Measurements from ENCODE around the gene SLFNL1. TPM values are rescaled to one million over a fixed set of nuclear protein-coding genes. Genes with fewer than 3 reads are reported as not detected.

SLFNL1 gene
- total RNA-seq, 1 donor from 2014 or later: 0.30 TPM

- DNase-seq: no peak
Observed at GRCh38 chr1:41020109-41020576, 1.4 kb downstream of the SLFNL1 start.

GRCh38 chr1:41019353-41019745 lies 2.2 kb downstream of the SLFNL1 start:
- no peak for DNase-seq

- no peak for DNase-seq
Observed at GRCh38 chr1:41018018-41018410, 3.5 kb downstream of the SLFNL1 start.

GRCh38 chr1:41017141-41018017 lies 4.1 kb downstream of the SLFNL1 start:
- DNase-seq: no peak

GRCh38 chr1:41015897-41016470 lies 5.5 kb downstream of the SLFNL1 start:
- no peak for DNase-seq

GRCh38 chr1:41015281-41015896 lies 6.1 kb downstream of the SLFNL1 start:
- DNase-seq: no peak

GRCh38 chr1:41014871-41015270 lies 6.7 kb downstream of the SLFNL1 start:
- no peak for DNase-seq

- DNase-seq: peak; percentile 10
Observed at GRCh38 chr1:41013796-41014195, 7.7 kb downstream of the SLFNL1 start.

- no peak for DNase-seq
Observed at GRCh38 chr1:41013024-41013423, 8.5 kb downstream of the SLFNL1 start.

- no peak for DNase-seq
Observed at GRCh38 chr1:41010345-41010744, 11.2 kb downstream of the SLFNL1 start.

- no peak for DNase-seq
Observed at GRCh38 chr1:41009466-41009865, 12.1 kb downstream of the SLFNL1 start.

GRCh38 chr1:41006942-41007865 lies 14.3 kb downstream of the SLFNL1 start:
- no peak for DNase-seq

- no peak for DNase-seq
Observed at GRCh38 chr1:41005876-41006275, 15.6 kb downstream of the SLFNL1 start.

GRCh38 chr1:41003640-41004220 lies 17.8 kb downstream of the SLFNL1 start:
- DNase-seq: peak; percentile 96

GRCh38 chr1:41003127-41003639 lies 18.3 kb downstream of the SLFNL1 start:
- DNase-seq: no peak

GRCh38 chr1:40998668-40999067 lies 22.9 kb downstream of the SLFNL1 start:
- DNase-seq: no peak

- no peak for DNase-seq
Observed at GRCh38 chr1:40997096-40997495, 24.4 kb downstream of the SLFNL1 start.

- no peak for DNase-seq
Observed at GRCh38 chr1:40989066-40989465, 32.5 kb downstream of the SLFNL1 start.

- DNase-seq: no peak
Observed at GRCh38 chr1:40988280-40988679, 33.2 kb downstream of the SLFNL1 start.

- no peak for DNase-seq
Observed at GRCh38 chr1:40987439-40988276, 33.9 kb downstream of the SLFNL1 start.

GRCh38 chr1:40986956-40987355 lies 34.6 kb downstream of the SLFNL1 start:
- peak; percentile 67 for DNase-seq

Measured in skin of body (tissue), 2 donors.